ENCODE measurements around the gene HOXB4.

The HOXB4 gene

GRCh38 chr17:48589831-48590606 lies 11.9 kb upstream of the HOXB4 start, which contains the start of gene HOXB3:
HOXB3 (minus strand) TSS chr17:48590241; CDS start chr17:48552474, 37,767 bp downstream.
- no peak for DNase-seq (ENCODE audit: low spot score)

DNA sequence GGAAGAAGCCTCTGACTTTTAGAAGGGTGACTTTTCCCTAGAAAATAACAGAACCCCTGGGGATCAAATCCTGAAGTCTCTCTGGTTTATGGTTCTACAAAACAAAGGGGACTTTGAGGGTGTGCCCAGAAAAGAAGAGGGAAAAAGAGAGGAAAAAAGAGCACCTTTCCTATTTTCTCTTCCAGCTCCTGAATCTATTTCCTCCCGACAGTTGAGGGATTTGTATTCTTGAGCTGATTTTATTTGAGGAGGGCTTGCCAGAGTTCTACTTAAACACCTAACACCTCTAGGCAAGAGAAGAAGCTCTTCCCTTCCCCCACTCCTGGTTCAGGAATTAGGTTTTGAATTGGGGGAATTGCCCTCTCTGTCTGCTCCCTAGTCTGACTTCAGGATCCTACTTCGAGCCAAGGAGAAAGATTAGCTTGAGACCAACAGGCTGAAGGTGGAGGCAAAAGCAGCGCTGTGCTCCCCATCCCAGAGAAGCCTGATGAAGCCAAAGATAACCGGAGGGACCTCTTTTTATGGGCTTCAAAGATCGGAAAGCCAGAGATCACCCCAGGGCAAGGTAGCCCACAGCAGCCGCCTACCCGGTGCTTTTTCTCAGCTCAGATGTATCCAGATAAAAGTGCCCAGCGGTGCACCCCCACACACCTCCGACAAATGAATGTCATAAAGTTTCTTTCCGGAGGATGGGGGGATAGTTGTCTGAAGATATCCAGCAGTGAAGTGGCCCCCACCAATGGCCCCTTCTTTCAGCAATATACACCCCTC lies 11.1 kb upstream of the HOXB4 start:
- no peak for DNase-seq (ENCODE audit: low spot score)

- no peak for DNase-seq (ENCODE audit: low spot score)
These were observed 10.4 kb upstream of the HOXB4 start for GRCh38 chr17:48588528-48588927.

DNA sequence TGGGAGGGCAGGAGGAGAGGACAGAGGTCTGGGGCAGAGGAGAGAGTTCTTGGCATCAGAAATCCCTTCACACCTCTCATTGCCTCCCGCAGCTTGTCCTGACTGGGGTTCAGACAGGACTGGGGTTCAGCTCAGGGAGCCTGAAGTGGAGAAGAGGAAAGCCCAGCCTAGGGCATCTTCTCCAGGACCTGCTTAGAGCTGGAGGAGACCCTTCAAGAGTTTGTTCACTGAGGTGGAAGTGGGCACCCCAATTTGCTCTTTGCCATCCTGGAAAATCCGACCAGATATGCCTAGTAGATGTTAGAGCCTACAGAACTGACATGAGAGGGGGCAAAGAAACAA lies 9.9 kb upstream of the HOXB4 start:
- no peak for DNase-seq (ENCODE audit: low spot score)

GRCh38 chr17:48587276-48588073 lies 9.3 kb upstream of the HOXB4 start:
- DNase-seq (ENCODE audit: low spot score), result no peak

- no peak for DNase-seq (ENCODE audit: low spot score)
These were observed 8.5 kb upstream of the HOXB4 start for GRCh38 chr17:48586355-48587258.

DNA sequence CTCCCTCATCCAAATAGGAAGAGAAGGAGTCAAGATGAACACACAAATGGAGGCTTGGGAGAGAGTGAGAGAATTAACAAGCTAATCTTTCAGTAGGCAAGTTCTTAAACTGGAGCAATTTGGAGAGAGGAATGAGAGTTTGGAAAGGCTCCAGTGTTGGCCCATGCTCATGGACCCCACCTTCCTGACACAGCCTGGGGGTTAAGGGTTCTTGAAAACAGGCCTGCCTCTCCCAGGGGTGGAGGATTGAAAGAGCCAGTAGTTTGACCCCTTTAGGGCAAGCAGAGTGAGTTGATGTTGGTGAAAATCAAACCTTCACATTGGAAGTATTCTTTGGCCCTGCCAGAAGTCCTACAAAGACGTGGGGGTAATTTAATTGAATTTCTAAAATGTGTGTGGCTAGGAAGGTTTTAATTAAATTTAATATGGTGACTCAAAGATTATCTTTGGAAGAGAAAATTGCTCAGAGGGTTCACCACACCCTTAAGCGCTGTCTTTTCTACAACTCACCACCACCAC lies 6.1 kb upstream of the HOXB4 start:
- DNase-seq (ENCODE audit: low spot score), result no peak

- no peak for DNase-seq (ENCODE audit: low spot score)
These were observed 5.6 kb upstream of the HOXB4 start for GRCh38 chr17:48583708-48584222.

DNA sequence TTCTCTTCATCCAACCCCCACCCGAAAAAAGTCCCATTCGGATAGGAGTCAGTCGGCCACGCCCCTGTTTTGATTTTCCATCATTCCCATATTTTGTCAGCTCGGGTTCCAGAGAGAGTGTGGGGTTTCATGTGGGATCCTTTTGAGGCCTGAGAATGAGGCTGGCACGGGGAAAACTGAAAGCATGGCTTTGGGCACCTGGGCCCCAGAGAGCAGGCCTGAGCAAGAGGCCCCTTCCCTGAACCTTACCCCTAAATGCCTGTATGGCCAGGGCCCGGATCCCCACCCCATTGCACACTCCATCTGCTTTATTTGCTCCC lies 4.6 kb upstream of the HOXB4 start:
- no peak for DNase-seq (ENCODE audit: low spot score)

- DNase-seq (ENCODE audit: low spot score), result no peak
These were observed 1.8 kb upstream of the HOXB4 start for GRCh38 chr17:48579760-48580554.

DNA sequence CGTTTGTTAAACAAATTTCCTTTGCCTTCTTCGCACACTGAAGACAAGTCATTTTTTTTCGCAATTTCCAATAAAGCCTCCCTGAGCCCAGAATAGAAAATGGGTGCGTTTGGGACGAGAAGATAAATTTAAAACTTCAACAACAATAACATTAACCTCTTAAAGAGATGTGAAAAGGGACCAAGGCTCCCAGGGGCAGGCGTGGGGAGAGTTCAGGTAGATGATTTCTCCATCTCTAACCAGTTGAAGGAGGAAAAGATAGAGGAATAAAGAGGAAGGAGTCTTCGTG lies 1.3 kb upstream of the HOXB4 start:
- DNase-seq (ENCODE audit: low spot score), result no peak

DNA sequence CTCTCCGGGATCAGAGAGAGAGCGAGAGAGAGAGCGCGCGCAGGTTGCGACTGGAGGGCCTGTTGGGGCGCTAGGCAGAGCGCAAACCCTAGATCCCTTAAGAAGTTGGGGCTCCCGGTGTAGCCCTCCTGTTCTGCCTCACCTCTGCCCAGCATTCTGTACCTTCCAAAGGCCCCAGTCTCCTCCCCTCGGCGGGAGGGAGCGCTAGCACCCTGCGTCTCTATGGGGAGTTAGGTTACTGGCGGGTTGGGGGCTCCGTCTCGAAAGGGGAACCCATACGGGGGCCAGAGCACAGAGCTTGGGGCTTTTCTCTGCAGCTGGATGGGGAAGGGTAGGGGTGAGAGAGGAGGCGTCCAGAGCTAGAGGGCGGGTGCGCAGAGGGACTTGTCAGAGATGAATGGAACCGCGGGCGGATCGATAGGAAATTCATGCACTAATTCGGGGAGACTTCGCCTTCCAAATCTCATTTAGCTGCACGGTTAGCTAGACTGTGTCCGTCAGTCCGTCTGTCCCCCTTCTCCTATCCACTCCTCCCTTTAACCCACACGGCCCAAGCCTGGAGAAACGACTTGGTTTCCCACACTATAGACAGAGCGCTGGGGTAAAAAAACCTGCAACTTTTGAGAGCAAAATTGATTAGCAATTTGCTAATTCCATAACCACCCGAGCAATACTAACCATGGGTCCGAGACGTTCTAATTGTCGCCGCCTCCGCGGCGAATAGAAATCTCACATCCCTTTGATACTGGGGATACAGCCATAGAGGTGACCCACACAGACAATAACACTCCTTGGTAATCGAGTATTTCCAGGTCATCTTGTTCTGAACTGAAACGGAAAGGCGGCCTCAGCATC lies 693 bp upstream of the HOXB4 start:
- no peak for DNase-seq (ENCODE audit: low spot score)

- DNase-seq (ENCODE audit: low spot score), result no peak
These were observed 712 bp downstream of the HOXB4 start for GRCh38 chr17:48577330-48577945.

GRCh38 chr17:48576479-48577309 lies 1.5 kb downstream of the HOXB4 start:
- DNase-seq (ENCODE audit: low spot score), result no peak

DNA sequence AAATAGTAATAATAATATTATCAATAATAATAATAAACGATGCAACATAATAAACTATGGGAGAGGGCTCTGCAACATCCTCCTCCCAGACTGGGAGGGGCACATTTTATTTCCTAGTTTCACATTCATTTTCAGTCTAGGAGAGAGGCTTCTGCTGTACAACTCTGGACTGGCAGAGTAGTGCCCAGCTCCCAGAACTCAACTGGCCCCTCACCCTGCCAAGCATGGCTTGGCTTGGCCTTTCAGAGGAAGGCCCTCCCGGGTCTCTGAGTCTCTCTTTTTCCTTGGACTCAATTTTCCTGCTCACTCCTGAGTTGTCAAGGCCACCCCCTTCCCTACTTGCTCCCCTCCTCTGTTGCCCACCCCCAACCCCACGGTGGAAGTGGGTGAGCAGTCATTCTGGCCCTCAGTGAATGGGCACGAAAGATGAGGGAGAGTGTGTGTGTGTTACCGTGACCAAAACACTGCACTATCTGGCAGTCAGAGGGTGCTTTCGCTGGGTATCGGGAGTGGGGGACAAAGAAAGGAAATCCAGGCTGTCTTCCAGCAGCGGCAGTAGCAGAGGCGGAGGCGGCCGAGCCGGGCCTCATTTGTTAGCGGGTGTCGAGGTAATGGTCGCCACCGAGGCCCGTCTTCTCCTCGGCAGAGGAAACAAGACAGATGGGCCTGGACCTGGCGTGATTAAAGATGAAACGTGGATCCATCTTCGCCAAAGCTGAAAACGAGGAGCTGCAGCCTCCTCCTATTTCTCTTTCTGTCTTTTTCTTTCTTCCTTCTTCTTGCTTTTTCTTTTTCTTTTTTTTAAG lies 2.3 kb downstream of the HOXB4 start:
- DNase-seq (ENCODE audit: low spot score), result no peak

DNA sequence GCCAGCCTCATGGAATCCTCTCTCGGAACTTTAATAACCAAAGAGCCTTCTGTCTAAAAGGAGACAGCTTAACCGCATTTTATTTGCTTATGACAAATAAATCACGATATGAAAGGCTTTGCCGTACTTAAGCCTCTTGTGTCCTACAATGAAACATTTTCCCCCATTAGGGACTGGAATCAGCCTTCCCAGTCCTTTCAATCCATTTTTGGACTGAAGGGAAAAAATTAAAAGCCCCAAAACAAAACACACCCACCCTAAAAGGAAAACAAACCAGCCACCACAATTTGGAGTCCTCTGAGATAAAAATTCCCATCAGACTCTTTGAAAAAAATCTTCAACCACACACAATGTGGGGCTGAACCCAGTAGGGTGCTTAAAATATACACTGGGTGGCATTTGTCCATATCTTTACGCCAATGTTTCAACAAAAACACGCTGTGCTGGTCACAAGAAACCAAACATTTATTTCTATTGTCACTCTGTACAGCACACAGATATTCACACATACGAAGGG lies 3.0 kb downstream of the HOXB4 start:
- DNase-seq (ENCODE audit: low spot score), result no peak

GRCh38 chr17:48574505-48575065 lies 3.6 kb downstream of the HOXB4 start:
- DNase-seq (ENCODE audit: low spot score), result no peak

All from Ammon's horn (tissue), 1 donor.